Activated B cell treated with CpG ODN at 0.5 μM for 24 hours (primary cell): ENCODE results near the gene IPO7. TPM values are rescaled to one million over a fixed set of nuclear protein-coding genes. Genes with fewer than 3 reads are reported as not detected.

Experiments used
- ATAC-seq: fragments of 200-7000 bp; cut with Tn5 transposase; one replicate; pipeline ENCODE4 v1.10.0; 2021; ENCODE audit warnings: low read depth, mild to moderate bottlenecking, moderate library complexity
- CTCF ChIA-PET: fragments of 350-600 bp; sonication (Branson Sonifier 250); formaldehyde crosslinking; loops from one replicate; lab custom pipeline; 2021; ENCODE audit warnings: antibody characterized with exemption; lab: Charles Lee
- POLR2A ChIA-PET: fragments of 350-600 bp; sonication (Branson Sonifier 250); formaldehyde crosslinking; loops from one replicate; lab custom pipeline; 2021; ENCODE audit warnings: antibody characterized with exemption; lab: Charles Lee
- DNase-seq: peaks from one replicate; pipeline ENCODE4 v3.0.0; 2022
- H3K27ac Mint-ChIP-seq: one replicate; pipeline ENCODE4 v1.8.0; 2020; ENCODE audit warnings: mixed read lengths
- H3K27me3 Mint-ChIP-seq: one replicate; pipeline ENCODE4 v1.8.0; 2021; ENCODE audit warnings: mixed read lengths
- H3K36me3 Mint-ChIP-seq: one replicate; pipeline ENCODE4 v1.8.0; 2021; ENCODE audit warnings: low read depth, mixed read lengths
- H3K4me1 Mint-ChIP-seq: one replicate; pipeline ENCODE4 v1.8.0; 2021; ENCODE audit warnings: mixed read lengths
- H3K4me3 Mint-ChIP-seq: one replicate; pipeline ENCODE4 v1.8.0; 2020; ENCODE audit warnings: mild to moderate bottlenecking, mixed read lengths
- H3K9me3 Mint-ChIP-seq: one replicate; pipeline ENCODE4 v1.8.0; 2020; ENCODE audit warnings: mixed read lengths
- intact Hi-C: fragments of 100-400 bp; cut with micrococcal nuclease; formaldehyde crosslinking; loops from one replicate; pipeline ENCODE4 v1.15.1; 2024
- total RNA-seq: library from RNA; stranded (reverse); gene quantifications from 2 replicates; pipeline ENCODE4 v1.2.3, GENCODE V29; 2022
- TF ChIP-seq, protein P1 (sequence below): fragments of 200-600 bp; IDR thresholded peaks from one replicate; pipeline ENCODE4 v1.8.0; 2022; ENCODE audit warnings: antibody characterized with exemption, mild to moderate bottlenecking

Gene IPO7
- total RNA-seq, 1 donor from 2014 or later: 96.3 TPM

DNA sequence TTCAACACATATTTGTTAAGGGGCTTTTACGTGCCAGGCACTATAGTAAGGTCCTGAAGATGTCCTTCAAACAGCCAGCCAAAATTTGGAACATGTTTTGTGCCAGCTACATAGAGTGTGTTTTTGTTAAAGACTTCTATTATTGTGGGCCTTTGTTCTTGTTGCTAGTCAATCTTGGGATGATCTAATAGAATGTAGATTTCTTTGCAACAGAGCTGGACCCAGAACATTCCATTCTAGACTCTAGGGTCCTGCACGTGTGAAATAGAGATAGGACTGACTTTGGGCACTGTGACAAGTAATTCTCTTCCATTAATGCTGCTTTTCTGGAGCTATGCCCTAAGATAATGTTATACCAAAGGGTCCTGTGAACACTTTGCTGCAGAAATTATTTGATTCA lies 16.9 kb upstream of the IPO7 start:
- peaks cover 5% of the 10 kb centered on the region for H3K27me3 Mint-ChIP-seq
- TF ChIP-seq, protein P1, sequence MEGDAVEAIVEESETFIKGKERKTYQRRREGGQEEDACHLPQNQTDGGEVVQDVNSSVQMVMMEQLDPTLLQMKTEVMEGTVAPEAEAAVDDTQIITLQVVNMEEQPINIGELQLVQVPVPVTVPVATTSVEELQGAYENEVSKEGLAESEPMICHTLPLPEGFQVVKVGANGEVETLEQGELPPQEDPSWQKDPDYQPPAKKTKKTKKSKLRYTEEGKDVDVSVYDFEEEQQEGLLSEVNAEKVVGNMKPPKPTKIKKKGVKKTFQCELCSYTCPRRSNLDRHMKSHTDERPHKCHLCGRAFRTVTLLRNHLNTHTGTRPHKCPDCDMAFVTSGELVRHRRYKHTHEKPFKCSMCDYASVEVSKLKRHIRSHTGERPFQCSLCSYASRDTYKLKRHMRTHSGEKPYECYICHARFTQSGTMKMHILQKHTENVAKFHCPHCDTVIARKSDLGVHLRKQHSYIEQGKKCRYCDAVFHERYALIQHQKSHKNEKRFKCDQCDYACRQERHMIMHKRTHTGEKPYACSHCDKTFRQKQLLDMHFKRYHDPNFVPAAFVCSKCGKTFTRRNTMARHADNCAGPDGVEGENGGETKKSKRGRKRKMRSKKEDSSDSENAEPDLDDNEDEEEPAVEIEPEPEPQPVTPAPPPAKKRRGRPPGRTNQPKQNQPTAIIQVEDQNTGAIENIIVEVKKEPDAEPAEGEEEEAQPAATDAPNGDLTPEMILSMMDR: no peak
- POLR2A ChIA-PET: interaction anchor here (1.2 to 1.4 kb wide), 2 partner anchors 17 to 93 kb away, joined by 3 read pairs; partner anchors contain the start of genes IPO7 and ZNF143
- no peak for ATAC-seq
- H3K9me3 Mint-ChIP-seq: no peaks in the 10 kb centered on the region
- intact Hi-C loops: no loop called here
- CTCF ChIA-PET: no interaction called here
- H3K27ac Mint-ChIP-seq: no peak overlapping the region
- H3K4me1 Mint-ChIP-seq: peaks cover 8% of the 10 kb centered on the region
- no peak for DNase-seq
- H3K4me3 Mint-ChIP-seq: no peak overlapping the region
- no peaks in the 10 kb centered on the region for H3K36me3 Mint-ChIP-seq

DNA sequence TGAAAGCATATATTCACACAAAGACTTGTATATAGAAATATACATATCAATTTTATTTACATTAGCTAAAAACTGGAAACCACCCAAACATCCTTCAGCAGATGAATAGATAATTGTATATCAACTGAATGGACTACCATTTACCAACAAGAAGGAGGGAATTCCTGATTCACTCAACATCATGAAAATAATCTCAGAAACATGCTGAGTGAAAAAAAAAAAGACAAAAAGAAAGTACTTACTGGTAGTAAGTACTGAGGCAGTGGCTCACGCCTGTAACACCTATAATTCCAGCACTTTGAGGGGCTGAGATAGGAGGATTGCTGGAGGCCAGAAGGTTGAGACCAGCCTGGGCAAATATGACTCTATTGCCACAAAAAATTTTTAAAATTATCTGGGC lies 7.4 kb upstream of the IPO7 start:
- Mint-ChIP-seq H3K27me3 (peaks cover 11% of the 10 kb centered on the region), H3K4me3 (no peak overlapping the region), H3K9me3 (no peaks in the 10 kb centered on the region), H3K4me1 (no peaks in the 10 kb centered on the region), H3K27ac (no peak overlapping the region), H3K36me3 (no peaks in the 10 kb centered on the region)
- POLR2A ChIA-PET: no interaction called here
- DNase-seq (no peak), ATAC-seq (no peak)
- CTCF ChIA-PET: no interaction called here
- TF ChIP-seq, protein P1: no peak
- intact Hi-C loops: no loop called here

DNA sequence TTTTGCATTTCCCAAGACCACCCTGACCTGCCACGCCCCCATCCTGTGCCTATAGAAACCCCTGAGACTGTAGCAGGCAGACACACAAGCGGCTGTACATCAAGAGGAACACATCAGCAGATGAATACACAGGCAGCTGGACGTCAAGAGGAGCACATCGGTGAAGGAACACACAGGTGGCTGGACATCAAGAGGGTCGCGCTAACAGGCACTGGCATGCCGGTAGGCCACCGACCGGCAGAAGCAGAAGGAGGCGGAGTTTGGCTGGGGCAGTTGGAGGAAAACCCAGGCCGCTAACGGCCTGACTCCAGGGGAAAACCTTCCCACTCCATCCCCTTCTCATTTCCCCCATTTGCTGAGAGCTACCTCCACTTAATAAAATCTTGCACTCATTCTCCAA lies 5.4 kb upstream of the IPO7 start:
- CTCF ChIA-PET: no interaction called here
- Mint-ChIP-seq H3K9me3 (no peaks in the 10 kb centered on the region), H3K4me3 (no peak overlapping the region), H3K4me1 (peaks cover under 1% of the 10 kb centered on the region), H3K27me3 (no peaks in the 10 kb centered on the region), H3K27ac (no peak overlapping the region), H3K36me3 (no peaks in the 10 kb centered on the region)
- no peak for DNase-seq
- no peak for ATAC-seq
- intact Hi-C loops: no loop called here
- POLR2A ChIA-PET: no interaction called here
- TF ChIP-seq, protein P1: no peak

DNA sequence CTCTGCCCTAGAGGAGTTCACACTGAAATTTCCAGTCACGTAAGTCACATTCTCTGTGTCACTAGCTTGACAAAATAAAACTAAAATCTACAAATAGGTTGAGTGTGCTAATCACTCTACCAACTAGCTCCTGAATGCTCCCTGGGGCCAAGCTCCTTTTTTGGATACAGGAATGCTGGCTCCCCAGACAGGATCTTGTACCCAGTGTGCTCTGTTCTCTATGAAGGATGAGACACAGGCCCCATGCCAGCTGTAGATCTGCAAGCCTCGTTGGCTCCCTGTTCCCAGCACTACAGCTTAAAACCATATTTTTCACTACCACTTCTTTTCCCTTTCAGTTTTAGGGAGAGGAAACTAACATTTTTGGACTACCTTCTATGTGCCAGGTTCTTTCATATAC lies 3.7 kb upstream of the IPO7 start:
- ChIA-PET POLR2A (interaction anchor here (0.6 to 0.8 kb wide), 2 partner anchors 16 kb away, joined by 3 to 4 read pairs; no protein-coding TSS in a partner anchor), CTCF (no interaction called here)
- H3K36me3 Mint-ChIP-seq: peaks cover 9% of the 10 kb centered on the region
- ATAC-seq: no peak
- no peaks in the 10 kb centered on the region for H3K27me3 Mint-ChIP-seq
- TF ChIP-seq, protein P1: no peak
- intact Hi-C loops: no loop called here
- H3K27ac Mint-ChIP-seq: no peak overlapping the region
- no peaks in the 10 kb centered on the region for H3K9me3 Mint-ChIP-seq
- no peak for DNase-seq
- H3K4me1 Mint-ChIP-seq: peaks cover 13% of the 10 kb centered on the region
- no peak overlapping the region for H3K4me3 Mint-ChIP-seq

DNA sequence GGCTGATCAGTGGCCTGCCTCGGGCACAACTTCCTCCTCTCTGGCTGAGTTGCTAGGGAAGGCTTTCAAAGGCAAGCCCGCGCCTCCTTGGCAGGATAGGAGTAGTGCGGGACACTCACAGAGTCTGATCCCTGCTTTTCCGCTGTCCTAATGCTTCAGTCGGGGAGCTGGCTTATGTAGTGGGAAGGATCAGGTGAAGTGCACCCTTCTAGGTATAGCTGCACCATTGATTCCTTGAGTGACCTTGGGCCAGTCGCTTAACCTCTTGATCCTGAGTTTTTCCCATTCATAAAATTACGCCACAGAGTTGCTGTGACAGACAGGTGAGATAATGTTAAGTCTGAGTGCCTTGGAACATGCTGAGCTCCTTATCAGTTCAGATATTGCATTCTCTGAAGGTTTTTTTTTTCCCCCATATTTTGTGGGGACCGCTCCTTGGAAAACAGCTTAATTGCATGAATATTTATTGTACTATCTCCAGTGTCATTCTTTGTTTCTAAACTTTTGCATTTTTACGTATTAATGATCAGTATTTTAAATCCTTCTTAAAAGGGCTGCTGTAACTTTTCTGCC lies 961 bp downstream of the IPO7 start:
- ATAC-seq: no peak
- CTCF ChIA-PET: interaction anchor here (0.8 to 2.6 kb wide), 4 partner anchors 9 to 121 kb away, joined by 3 to 16 read pairs (median 6); partner anchors contain the start of genes TMEM41B and ZNF143
- H3K4me3 Mint-ChIP-seq: peak overlapping the region; percentile 94
- H3K27me3 Mint-ChIP-seq: no peaks in the 10 kb centered on the region
- peaks cover 39% of the 10 kb centered on the region for H3K4me1 Mint-ChIP-seq
- TF ChIP-seq, protein P1: no peak
- peaks cover 15% of the 10 kb centered on the region for H3K36me3 Mint-ChIP-seq
- peak overlapping the region; percentile 90 for H3K27ac Mint-ChIP-seq
- POLR2A ChIA-PET: interaction anchor here (0.6 to 2.8 kb wide), 18 partner anchors 9 to 703 kb away, joined by 3 to 41 read pairs (median 6); partner anchors contain the start of genes RPL27A, TMEM41B, TMEM9B and TRIM66
- intact Hi-C loops: loop anchor here (2.0 to 5.0 kb wide), 2 partner anchors 13 to 218 kb away; no protein-coding TSS in a partner anchor
- H3K9me3 Mint-ChIP-seq: no peaks in the 10 kb centered on the region
- DNase-seq: peak; percentile 21
